ENCODE results near the gene TBC1D5.
"Not testable (repeated sequence)": the region's sequence is repeated elsewhere in the genome, so short reads cannot be mapped to it uniquely, and the experiment has no call there.

TBC1D5 gene

DNA sequence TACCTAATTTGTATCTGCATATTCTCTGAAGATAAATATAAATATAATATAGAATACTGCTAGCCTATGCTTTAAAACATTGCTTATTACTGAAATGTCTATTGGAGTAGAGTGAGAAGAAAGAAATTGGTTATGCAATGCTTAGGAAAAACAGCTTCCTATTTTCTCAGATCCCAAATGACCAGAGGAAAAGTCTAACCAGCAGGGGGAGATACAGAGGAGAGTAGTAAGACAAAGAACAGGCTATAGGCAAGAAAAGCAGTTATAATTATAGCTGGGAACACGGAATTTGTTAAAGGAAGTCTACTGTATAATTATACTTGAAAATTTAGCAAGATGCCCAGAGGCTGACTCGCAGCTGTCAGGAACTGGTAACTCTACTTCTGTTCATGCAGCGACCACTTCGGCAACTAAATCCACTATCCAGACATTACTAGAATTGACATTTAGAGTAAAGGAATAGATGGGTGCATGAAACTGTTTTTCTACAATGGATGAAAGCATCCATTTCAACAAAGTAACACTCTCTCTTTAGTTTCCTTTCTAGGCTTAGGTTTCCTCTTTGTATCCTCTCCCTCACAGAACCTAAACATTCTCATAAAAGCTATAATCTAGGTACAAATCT lies 97.2 kb downstream of the TBC1D5 start:
- peak; percentile 47 for DNase-seq (ENCODE audit: low spot score)

DNA sequence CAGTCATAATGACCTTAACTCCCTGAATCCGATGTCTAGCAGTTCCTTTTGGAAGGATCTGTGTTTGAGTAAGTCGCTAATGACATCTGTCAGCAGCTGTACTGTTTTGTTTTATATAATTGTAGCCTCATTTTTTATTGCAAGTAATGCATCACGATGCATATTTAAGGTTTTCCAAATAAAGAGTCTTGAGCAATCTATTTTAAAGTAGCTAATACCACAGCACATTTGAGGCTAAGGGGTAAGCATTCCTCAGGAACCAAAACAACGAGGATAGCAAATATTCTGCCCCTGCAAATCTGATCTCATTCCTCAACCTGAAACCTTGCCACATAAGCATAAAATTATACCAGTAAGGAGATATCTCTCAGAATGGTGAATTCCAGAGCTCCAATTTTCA lies 98.7 kb downstream of the TBC1D5 start:
- DNase-seq (ENCODE audit: low spot score): no peak

DNA sequence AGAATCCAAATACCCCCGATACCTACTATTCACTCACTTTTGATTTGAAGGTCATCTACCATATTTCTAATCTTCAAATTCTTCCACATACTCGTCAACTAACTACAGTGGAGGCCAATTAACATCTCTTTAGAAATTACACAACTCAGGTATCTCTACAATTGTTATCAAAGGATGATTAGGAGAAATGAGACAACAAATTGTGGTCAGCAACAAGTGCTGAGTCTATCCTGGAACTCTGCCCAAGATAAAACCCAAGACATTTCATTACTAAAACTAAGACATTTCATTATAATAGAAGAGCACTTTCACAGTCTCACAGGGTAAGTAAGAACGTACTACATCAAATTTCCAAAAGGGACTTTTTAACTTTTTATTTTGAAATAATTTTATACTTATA lies 100.0 kb downstream of the TBC1D5 start:
- DNase-seq (ENCODE audit: low spot score): no peak

DNA sequence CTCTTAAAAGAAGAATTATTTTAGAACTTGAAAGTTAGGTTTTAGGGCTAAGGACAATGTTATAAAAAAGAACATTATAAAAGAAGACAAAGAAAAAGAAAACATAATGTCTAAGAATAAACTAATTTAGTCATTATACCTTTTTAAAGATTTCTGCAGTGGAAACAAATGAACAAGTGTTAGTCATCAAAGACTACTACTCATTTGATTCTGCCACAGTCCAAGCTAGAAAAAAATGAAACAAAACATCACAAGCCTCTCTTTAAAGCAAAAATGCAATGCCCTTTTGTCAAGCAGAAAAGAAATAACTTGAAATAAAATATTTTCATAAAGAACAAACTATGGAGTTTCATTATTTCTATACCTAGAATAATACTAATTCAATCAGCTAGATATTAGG lies 102.0 kb downstream of the TBC1D5 start:
- DNase-seq (ENCODE audit: low spot score): no peak

DNA sequence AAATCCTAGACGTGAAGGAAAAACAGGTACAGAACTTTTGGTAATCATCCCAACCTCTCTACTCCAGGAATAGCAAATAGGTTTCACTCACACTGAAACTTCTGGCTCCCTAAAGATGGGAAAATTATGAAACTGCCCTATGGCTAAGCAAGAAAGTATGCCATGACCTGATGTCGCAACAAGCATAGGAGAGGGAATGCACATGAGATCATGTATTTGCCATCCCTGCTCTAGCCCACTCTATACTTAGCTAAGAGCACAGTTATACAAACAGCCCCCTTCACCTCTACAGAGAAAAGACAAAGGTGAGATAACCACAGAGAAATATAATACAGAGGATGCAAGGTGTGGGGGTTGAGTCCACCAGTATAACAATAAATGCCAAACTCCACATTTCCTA lies 102.7 kb downstream of the TBC1D5 start:
- DNase-seq (ENCODE audit: low spot score): no peak

DNA sequence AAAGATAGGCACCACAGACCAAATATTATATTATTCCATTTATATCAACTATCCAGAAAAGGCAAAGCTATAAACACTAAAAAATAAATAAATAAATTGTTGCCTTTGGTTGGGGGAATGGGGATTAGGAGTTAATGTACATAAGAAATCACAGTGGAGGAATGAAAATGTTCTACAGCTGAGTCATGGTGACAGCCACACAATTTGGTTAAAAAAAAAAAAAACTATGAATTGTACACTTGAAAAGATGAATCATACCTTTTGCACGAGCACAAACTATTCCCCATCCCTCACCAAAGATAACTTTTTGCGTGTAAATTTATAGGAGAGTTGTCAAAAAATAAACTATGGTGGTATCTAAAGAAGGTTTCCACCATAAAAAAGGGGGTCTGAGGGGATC lies 103.2 kb downstream of the TBC1D5 start:
- no peak for DNase-seq (ENCODE audit: low spot score)

DNA sequence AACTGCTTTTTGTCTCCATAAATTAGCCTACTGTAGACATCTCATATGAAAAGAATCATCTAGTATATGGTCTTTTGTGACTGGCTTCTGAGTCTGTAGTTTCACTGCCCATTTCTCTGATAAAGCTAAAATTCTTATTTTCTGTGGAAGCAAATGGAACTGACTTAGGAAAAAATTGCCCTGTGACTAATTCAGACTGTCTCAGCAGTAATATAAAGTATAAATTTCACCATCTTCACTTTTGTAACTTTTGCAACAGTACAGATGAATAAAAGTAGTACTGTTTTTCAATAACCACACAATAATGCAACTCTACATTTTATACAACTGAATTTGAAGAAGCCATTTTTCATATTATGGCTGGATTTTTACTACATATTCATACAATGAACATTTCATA lies 104.1 kb downstream of the TBC1D5 start:
- DNase-seq (ENCODE audit: low spot score): no peak

DNA sequence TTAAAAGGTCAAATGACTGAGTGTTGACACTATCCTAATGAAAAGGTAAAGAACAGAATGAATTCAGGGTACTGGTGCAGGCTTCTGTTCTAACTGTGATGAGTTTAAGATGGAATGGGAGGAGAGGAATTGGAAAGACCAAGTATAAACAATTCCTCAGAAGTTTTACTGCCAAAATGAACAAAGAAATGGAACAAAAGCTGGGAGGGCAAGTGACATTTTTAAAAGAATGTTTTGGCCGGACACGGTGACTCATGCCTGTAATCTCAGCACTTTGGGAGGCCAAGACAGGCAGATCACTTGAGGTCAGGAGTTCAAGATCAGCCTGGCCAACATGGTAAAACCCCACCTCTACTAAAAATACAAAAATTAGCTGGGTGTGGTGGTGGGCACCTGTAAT lies 106.8 kb downstream of the TBC1D5 start:
- DNase-seq (ENCODE audit: low spot score): not testable (repeated sequence)

DNA sequence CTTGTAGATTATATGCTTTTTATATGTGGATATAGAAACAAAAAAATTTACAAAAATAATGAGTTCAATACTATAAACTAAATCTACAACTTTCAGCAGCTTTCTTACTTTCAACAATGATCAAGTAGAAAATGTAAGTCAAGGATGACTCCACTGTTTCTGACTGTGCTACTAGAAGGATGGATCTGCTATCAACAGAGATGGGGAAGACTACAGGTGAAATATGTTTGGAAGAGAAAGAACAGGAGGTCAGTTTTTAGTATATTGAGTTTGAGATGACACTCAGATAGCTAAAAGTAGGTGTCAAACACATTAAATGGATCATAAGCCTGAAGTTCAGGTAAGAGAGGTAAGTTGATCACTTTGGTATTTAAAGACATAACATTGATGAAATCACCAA lies 107.5 kb downstream of the TBC1D5 start:
- DNase-seq (ENCODE audit: low spot score): no peak

DNA sequence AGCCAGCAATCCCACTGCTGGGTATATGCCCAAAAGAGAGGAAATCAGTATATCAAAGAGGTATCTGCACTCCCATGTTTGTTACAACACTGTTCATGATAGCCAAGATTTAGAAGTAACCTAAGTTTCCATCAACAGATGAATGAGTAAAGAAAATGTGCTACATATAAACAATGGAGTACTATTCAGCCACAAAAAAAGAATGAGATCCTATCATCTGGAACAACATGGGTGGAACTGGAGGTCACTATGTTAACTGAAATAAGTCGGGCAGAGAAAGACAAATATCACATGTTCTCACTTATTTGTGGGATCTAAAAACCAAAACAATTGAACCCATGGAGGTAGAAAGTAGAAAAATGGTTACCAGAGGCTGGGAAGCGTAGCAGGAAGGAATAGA lies 108.2 kb downstream of the TBC1D5 start:
- DNase-seq (ENCODE audit: low spot score): no peak

DNA sequence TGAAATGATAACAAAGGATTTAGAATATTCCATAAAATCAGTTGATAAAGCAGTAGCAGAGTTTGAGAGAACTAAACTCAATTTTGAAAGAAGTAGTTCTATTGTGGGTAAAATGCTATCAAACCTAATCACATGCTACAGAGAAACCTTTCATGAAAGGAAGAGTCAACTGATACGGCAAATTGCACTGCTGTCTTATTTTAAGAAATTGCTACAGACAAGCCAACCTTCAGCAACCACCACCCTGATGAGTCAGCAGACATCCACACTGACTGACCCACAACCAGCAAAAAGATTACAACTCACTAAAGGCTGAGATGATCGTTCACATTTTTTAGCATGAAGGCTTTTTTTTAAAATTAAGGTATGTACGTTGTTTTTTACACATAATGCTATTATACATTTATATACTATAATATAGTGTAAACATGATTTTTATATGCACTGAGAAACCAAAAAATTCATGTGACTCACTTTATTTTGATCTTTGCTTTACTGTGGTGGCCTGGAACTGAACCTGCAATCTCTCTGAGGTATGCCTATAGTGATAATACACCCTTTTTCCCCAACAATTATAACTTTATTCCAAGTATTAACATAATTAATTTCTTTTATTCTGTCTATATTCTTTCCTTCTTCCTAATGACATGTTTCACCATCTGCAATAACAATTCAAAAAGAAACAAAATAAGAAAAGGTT lies 109.9 kb downstream of the TBC1D5 start:
- peak; percentile 61 for DNase-seq (ENCODE audit: low spot score)

DNA sequence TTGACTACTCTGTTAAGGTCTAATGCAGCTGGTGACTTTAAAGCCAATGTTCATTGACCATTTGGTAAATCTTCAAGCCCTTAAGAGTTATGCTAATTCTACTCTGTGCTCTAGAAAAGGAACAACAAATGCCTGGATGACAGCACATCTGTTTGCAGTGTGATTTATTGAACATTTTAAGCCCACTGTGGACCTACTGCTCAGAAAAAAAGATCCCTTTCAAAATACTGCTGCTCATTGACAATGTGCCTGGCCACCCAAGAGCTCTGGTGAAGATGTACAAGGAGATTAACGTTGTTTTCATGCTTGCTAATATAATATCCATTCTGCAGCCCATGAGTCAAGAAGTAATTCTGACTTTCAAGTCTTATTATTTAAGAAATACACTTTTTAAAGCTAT lies 110.8 kb downstream of the TBC1D5 start:
- no peak for DNase-seq (ENCODE audit: low spot score)

DNA sequence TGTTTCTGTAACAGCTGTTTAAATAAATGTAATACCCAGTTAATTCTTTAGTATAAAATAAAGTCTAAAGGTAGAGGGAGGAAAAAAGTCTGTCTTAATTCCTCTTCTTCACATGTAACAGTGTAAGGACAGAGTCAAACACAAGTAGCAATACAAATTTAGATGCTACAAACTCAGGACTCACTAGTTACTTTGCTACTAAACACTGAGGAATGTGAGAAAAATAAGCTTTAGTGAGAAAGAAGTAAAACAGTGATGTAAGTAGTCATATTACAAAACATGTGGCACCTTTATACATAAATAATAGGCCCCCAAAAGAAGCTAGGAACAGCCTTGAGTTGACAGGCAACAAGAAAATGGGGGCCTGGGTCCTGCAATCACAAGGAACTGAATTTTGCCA lies 113.0 kb downstream of the TBC1D5 start:
- no peak for DNase-seq (ENCODE audit: low spot score)

DNA sequence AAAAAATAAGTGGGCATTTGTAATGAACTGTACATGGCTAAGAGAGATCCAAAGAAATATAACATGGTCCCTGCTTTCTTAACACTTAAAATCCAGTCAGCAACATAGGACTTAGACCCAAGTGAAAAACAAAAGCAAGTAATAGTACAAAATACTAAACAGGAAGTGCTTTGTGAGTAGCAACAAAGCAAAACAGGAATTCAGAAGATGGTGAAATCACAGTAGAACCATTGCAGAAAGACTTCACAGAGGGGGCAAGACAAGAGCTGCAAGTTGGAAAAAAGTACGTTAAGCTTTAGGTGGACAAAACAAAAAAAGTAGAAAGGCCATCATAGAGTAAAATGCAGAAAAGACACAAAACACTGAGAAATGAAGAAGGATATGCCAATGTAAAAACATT lies 116.0 kb downstream of the TBC1D5 start:
- no peak for DNase-seq (ENCODE audit: low spot score)

DNA sequence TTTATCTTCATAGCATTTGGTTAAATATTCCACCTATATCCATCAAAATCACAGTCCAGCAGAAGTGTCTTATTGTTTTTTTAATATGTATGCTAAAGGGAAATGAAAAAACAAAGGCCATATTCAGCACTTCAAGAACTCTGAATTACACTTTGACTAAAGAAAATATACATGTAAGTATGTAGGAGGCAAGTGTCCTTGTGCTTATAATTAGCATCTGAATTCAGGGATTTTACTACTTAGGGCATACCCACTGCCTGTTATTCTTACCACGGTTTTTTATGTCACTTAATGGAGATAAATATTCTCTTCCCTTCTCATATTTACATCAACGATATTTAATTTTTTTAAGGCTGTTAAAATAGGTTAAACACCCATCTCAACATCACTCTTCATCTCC lies 117.3 kb downstream of the TBC1D5 start:
- DNase-seq (ENCODE audit: low spot score): no peak

DNA sequence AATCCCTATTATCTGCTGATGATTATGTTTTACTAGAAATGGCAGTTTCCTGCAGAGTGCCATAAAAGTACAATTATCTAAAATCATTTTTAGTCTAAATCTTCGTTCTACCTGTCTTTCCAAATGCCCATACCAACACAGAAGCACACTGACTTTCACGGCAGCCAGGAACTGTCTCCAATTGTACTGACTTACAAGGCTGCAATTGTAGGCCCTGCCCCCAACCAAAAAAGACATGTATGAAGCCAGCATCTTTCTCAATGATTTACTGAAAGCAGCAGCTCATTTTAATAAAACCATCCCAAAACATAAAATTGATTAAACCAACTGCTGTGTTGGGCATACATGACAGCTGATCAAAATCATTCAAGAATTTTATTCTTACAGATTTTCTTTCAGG lies 119.0 kb downstream of the TBC1D5 start:
- DNase-seq (ENCODE audit: low spot score): no peak

DNA sequence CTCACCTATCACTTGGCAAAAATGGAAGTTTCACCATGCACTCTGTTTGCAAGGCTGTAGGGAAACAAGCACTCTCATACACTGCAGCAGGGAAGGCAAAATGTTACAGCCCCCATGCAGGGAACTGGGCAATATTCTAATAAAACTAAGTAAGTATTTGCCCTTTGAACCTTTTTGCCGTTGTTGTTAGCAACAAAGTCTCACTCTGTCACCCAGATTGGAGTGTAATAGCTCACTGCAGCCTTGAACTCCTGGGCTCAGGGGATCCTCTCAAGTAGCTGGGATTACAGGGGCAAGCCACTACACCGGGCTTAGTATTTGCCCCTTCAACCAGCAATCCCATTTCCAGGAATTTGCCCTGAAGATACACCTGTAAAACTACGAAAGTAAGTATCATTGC lies 122.5 kb downstream of the TBC1D5 start:
- no peak for DNase-seq (ENCODE audit: low spot score)

DNA sequence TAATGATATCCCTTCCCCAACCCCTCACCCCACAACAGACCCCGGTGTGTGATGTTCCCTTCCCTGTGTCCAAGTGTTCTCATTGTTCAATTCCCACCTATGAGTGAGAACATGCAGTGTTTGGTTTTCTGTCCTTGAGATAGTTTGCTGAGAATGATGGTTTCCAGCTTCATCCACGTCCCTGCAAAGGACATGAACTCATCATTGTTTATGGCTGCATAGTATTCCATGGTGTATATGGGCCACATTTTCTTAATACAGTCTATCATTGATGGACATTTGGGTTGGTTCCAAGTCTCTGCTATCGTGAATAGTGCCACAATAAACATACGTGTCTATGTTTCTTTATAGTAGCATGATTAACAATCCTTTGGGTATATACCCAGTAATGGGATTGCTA lies 129.4 kb downstream of the TBC1D5 start:
- DNase-seq (ENCODE audit: low spot score): not testable (repeated sequence)

DNA sequence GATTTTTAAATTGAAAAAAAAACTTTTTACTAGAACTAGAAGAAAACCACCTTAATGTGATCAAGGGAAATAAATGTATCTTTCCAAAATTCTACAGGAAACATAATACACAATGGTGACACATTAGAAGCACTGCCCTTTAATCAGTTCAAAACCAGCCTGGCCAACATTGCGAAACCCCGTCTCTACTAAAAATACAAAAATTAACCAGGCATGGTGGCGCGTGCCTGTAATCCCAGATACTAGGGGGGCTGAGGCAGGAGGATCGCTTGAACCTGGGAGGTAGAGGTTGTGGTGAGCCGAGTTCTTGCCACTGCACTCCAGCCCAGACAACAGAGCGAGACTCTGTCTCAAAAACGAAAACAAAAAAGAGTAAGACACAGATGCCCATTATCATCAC lies 134.5 kb downstream of the TBC1D5 start:
- DNase-seq (ENCODE audit: low spot score): no peak

DNA sequence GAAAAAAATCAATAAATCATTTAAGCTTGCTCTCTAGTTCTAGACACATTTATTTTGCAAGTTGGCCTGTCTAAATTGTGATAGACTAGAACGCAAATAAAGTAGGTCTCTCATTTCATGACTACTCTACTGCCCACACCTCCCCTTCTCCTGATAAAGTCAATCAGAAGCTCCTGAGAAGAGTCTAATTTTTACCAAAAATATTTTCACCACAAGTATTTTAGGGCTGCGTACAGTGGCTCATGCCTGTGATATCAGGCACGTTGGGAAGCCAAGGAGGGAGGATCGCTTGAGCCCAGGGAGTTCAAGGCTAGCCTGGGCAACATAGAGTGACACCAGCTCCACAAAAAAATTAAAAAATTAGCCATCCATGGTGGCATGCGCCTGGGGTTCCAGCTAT lies 136.5 kb downstream of the TBC1D5 start:
- no peak for DNase-seq (ENCODE audit: low spot score)

DNA sequence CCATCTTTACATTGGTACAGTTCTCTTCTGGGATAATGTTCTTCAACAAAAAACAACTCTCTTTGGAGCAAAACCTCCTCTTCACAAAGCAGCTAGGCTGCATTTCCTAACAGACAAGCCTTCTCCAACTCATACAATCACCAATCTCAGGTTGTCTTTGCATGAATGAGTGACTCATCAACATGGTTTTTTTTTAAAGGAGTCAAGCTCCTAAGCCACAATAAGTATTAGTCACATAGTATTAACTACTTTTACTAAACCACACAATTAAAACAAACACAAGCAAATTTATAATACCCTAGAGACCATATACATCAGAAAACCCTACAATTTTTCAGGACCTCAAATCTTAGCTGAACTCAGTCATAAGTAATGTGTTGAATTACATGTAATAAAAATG lies 137.4 kb downstream of the TBC1D5 start:
- no peak for DNase-seq (ENCODE audit: low spot score)

DNA sequence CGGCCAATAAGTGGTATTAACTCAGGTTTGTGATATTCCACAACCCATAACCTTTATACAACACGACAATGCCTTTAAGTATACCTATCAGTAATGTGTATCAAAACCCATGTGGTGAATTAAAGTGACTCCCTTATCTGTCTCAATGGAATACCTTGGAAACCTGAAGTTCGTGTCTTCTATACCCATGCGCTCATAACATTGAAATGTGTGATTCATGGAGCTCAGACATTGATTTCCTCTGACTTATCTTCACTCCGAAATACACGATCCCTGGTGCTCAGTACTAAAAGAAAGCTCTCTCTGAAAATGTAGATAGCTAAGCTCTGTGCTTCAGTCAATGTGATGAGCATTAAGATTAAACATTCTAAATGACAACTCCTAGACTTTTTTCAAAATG lies 140.3 kb downstream of the TBC1D5 start:
- DNase-seq (ENCODE audit: low spot score): no peak

DNA sequence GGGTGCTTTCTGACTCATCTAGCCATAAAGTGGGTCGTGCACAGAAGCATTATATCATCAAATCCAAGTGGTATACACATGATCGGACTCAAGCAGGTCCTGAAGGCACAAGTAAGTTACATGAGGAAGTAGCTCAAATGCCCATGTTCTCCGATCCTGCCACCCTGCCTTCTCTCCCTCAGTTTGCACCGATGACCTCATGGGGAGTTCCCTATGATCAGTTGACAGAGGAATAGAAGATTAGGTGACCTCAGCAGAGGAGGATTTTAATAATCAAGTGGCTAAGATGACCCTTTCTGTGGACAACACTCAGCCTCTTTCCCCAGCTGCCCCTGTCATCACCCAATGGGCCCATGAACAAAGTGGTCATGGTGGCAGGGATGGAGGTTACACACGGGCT lies 149.5 kb downstream of the TBC1D5 start:
- DNase-seq (ENCODE audit: low spot score): no peak

DNA sequence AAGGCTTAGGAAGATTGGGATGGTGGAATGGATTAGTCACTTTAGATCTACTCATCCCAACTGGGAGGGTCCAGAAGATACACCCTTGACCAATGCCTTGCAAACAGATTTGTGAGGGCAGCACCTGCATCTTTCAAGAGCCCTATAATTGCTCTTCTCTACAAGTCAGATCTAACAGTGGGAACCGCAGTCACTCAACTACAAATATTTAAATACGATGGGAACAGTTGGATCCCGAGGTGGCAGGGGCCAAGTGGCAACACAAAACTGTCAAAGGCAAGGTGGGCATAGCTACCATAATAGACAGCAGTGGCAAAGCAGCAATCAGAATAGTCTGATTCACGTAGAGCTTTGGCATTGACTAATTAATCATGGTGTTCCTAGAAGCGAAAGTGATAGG lies 152.0 kb downstream of the TBC1D5 start:
- DNase-seq (ENCODE audit: low spot score): no peak

All from hematopoietic multipotent progenitor cell treated with erythropoietin and hydrocortisone succinate and interleukin-3 and kit ligand, for 17 days (in vitro differentiated cells).